ENCODE data around the gene HSPA1A.

GRCh38 chr6:31794294-31794865, 21.0 kb upstream of the HSPA1A start:
- TF ChIP-seq, protein P1, sequence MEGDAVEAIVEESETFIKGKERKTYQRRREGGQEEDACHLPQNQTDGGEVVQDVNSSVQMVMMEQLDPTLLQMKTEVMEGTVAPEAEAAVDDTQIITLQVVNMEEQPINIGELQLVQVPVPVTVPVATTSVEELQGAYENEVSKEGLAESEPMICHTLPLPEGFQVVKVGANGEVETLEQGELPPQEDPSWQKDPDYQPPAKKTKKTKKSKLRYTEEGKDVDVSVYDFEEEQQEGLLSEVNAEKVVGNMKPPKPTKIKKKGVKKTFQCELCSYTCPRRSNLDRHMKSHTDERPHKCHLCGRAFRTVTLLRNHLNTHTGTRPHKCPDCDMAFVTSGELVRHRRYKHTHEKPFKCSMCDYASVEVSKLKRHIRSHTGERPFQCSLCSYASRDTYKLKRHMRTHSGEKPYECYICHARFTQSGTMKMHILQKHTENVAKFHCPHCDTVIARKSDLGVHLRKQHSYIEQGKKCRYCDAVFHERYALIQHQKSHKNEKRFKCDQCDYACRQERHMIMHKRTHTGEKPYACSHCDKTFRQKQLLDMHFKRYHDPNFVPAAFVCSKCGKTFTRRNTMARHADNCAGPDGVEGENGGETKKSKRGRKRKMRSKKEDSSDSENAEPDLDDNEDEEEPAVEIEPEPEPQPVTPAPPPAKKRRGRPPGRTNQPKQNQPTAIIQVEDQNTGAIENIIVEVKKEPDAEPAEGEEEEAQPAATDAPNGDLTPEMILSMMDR (IDR thresholded peaks at IDR 0.05) = no peak
- no peak for TF ChIP-seq POLR2A (IDR thresholded peaks at IDR 0.05)

Measured in adrenal gland (tissue), 5 donors.